GM12891 (cell line): ENCODE results near the gene ANKRD40CL.
A peak's percentile ranks its signal among the peaks of the same experiment; 100 is the strongest.
"Not testable (repeated sequence)": the region's sequence is repeated elsewhere in the genome, so short reads cannot be mapped to it uniquely, and the experiment has no call there.

Source experiments
- DNase-seq: peaks from one replicate; pipeline ENCODE4 v3.0.0; 2011; ENCODE audit warnings: low spot score; ENCODE audit not compliant: insufficient read length
- FAIRE-seq: peaks from 2 replicates; lab custom pipeline; 2011; peaks lifted over from hg19 to GRCh38; lab: Jason Lieb, UNC
- PAX5 ChIP-seq: IDR thresholded peaks from 2 replicates; pipeline ENCODE4 v1.6.1; 2011; ENCODE audit warnings: low read length, moderate library complexity, mild to moderate bottlenecking; ENCODE audit not compliant: insufficient read depth, severe bottlenecking
- POLR2A ChIP-seq: IDR thresholded peaks from 2 replicates; pipeline ENCODE4 v1.6.1; 2011; ENCODE audit warnings: low read depth, low read length, control low read depth
- POLR2AphosphoS5 ChIP-seq: IDR thresholded peaks from 2 replicates; pipeline ENCODE4 v1.6.1; 2011; ENCODE audit warnings: low read depth, low read length, control low read depth
- POU2F2 ChIP-seq: IDR thresholded peaks from 2 replicates; pipeline ENCODE4 v1.6.1; 2011; ENCODE audit warnings: low read depth, mild to moderate bottlenecking, control low read depth, low read length, moderate library complexity
- SPI1 ChIP-seq: IDR thresholded peaks from 2 replicates; pipeline ENCODE4 v1.6.1; 2011; ENCODE audit warnings: low read depth, low read length, control low read depth
- TAF1 ChIP-seq: IDR thresholded peaks from 2 replicates; pipeline ENCODE4 v1.6.1; 2011; ENCODE audit warnings: low read depth, low read length, control low read depth

The ANKRD40CL gene

DNA sequence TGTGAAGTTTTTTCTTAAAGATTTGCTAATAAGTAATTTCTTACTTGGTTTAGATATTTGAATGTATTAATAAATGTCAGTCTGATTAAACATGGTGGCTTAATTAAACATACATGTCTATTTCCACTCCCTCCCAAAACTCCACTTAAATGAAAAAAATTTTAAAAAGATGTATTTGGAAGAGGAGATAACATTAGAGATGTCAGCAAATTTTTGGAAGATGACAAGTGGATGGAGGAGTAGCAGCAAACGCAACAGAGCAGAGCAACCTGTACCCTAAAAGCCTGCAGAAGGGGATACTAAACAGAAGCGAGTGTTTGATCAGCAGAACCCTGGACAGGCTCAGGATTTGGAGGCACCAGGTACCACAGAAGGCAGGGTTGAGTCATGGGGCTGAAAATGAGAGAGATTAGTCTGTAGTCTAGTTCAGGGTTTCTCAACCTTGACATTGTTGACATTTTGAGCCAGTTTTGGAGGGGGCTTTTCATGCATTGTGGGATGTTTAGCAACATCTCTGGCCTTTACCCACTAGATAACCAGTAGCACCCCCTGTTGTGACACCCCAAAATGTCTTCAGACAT lies 30.1 kb downstream of the ANKRD40CL start:
- DNase-seq (no peak), FAIRE-seq (no peak)
- TF ChIP-seq POLR2AphosphoS5 (no peak), TAF1 (no peak), POU2F2 (no peak), PAX5 (no peak), POLR2A (no peak), SPI1 (no peak)

DNA sequence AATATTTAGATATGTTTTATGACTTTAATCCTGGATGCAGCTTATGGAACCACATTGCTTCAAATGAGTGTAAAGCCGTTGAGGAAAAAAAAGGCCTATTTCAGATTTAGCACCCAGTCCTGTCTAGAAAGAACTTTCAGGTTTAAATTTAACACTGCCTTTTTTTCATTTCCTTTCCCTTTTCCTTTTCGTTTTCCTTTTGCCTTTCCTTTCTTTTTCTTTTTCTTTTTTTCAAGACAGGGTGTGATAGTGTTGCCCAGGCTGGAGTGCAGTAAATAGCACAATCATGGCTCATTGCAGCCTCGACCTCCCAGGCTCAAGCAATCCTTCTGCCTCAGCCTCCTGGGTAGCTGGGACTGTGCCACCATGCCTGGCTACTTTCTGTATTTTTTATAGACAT lies 32.0 kb downstream of the ANKRD40CL start:
- TF ChIP-seq POU2F2 (no peak), SPI1 (no peak), POLR2A (no peak), POLR2AphosphoS5 (no peak), PAX5 (no peak), TAF1 (no peak)
- FAIRE-seq (no peak), DNase-seq (no peak)

DNA sequence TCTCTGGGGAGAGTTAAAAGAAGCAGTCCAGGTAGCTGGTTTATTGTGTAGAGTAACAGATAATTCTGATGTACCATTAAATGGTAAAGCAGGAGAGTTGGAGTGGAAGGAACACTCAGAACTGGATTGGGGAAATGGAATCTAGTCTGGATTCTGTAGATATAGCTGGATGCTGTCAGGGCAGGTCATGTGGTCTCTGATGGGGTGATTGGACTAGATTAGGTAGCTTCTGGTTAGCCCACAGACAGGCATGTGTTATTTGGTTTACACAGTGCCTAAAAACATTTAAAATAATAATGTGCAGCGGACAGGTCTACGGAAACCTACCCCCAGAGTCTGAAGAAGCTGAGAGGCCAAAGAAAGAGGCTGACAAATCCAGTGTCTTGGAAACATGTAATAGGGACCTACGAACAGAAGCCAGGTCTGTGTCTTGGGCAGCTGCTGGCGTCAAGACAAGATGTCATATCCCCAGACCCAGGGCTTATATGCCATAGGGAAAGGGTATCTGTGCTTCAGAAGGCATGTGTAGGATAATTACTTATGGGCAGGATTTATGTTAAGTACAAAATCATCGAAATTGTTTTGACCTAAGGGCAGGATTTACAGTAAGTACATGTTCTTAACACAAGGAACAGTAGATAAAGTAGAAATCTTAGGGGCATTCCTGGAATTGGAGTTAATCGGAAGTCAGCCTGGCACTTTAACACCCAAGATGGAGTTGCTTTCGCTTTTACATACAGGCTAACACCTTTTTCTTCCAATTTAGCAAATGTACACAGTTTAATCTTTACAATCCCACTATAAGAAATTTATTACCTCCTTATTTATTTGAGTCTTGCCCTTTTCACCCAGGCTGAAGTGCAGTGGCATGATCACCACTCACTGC lies 35.5 kb downstream of the ANKRD40CL start:
- no peak for DNase-seq
- no peak for TF ChIP-seq POU2F2
- TF ChIP-seq PAX5 = no peak
- no peak for TF ChIP-seq SPI1
- no peak for TF ChIP-seq POLR2A
- TF ChIP-seq TAF1 = no peak
- no peak for TF ChIP-seq POLR2AphosphoS5
- no peak for FAIRE-seq

DNA sequence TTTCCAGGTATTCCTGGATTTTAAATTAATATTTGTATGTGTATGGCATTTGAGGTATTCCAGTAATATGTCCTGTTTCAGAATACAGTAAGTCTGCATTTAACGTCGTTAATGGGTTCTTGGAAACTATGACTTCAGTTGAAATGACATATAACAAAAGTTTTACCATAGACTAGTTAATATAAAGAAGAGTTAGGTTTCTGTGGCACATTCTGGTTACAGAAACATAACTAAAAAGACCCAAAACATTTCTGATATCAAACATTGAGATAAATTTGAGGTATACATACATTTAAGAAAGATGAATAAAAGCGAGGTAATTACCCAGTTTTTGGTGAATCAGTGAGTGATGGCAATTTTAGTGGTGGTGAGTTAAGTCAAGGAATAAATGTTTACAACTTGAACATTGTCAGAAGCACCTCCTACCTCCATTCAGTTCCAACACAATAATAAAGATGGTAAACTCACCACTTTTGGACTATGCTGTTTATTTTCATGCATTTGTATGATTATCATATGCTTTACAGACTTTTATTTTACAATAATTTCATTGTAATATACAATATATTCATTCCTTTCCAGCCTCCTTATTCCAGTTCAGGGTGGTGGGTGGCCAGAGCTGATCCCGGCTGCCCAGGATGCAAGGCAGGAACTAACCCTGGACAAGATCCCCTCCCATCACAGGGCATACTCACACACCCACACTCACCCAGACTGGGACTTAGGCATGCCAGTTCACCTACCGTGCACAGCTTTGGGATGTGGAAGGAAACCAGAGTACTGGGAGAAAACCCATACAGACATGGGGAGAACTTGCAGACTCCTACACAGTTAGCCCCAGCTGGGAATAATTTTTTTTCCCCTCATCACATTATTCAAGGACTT lies 38.2 kb downstream of the ANKRD40CL start:
- FAIRE-seq (no peak), DNase-seq (no peak)
- TF ChIP-seq PAX5 = no peak
- TF ChIP-seq SPI1 = no peak
- no peak for TF ChIP-seq POLR2A
- TF ChIP-seq TAF1 = no peak

DNA sequence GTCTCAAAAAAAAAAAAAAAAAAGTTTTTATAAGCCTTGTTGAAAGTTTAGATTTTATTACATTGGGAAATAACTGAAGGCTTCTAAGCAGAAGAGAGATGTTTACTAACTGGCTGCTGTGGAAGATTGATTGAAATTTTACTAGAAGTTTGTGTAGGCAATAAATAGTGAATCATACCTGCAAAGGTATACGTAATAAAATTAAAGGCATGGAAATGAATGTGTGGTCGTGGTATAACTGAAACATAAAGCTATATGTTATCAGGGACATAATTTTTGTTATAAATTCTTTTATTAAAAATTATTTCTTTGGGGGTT lies 39.2 kb downstream of the ANKRD40CL start:
- no peak for DNase-seq
- FAIRE-seq = no peak
- TF ChIP-seq POLR2AphosphoS5 (no peak), POLR2A (no peak), PAX5 (no peak), SPI1 (no peak), POU2F2 (no peak), TAF1 (no peak)

DNA sequence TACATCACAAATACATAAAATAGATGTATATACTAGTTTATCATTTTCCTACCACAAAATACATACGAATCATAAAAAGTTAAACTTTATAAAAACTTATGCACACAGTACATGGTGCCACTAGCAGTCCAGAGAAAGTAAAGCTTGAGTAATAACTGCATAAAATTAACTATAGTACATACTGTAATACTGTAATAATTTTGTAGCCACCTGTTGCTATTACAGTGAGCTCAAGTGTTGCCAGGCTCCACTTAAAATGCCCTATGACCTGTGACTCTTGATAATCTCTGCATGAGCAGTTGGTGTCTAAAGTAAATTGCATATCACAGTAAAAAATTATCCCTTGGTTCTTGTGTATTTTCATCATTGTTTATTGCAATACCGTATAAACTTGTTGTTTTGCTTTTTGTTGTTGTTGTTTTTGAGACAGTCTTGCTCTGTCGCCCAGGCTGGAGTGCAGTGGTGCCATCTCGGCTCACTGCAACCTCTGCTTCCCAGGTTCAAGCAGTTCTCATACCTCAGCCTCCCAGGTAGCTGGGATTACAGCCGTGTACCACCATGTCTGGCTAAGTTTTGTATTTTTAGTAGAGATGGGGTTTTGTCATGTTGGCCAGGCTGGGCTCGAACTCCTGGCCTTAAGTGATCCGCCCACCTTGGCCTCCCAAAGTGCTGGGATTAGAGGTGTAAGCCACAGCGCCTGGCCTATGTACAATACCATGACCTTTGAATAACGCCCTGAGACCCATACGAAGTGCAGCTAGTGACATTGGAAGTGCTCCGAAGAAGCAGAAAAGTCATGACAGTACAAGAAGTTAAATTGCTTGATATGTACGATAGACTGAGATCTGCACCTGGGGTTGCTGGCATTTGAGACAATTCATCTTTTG lies 41.3 kb downstream of the ANKRD40CL start:
- no peak for DNase-seq
- TF ChIP-seq PAX5 (no peak), POLR2AphosphoS5 (no peak), SPI1 (no peak), POLR2A (no peak), POU2F2 (no peak)
- FAIRE-seq = no peak

DNA sequence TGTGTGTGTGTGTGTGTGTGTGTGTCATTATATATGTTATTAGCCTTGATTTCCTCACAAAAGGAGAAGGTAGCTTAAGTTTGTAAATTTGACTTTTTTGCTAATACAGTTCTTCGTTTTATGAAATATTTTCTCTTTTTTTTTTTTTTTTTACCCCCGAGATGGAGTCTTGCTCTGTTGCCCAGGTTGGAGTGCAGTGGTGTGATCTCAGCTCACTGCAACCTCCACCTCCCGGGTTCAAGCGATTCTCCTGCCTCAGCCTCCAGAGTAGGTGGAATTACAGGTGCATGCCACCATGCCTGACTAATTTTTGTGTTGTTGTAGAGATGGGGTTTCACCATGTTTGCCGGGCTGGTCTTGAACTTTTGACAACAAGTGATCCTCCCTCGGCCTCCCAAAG lies 42.7 kb downstream of the ANKRD40CL start:
- not testable (repeated sequence) for FAIRE-seq

DNA sequence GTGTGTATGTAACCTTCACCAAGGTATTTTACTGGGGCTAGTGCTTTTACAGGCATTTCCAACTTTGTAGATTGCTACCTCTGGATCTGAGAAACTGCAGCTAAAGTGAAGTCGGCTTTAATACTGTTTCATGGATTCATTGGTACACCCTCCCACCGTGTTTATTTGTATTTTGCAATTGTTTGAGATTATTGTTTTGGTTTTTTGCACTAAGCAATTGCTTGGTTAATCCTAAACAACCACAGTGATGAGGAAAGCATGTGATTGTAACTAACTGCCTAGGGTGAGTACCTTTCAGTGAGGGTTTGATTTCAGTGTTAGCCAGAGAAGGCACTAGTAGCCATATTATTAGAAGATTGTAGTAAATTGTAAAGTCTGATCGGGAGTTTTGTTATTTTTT lies 44.6 kb downstream of the ANKRD40CL start:
- DNase-seq (no peak), FAIRE-seq (no peak)
- no peak for TF ChIP-seq TAF1
- TF ChIP-seq POLR2AphosphoS5 = no peak
- no peak for TF ChIP-seq SPI1
- no peak for TF ChIP-seq PAX5
- no peak for TF ChIP-seq POLR2A
- no peak for TF ChIP-seq POU2F2

More for the DNA sequence above, 42.7 kb downstream of the ANKRD40CL start:
- not testable (repeated sequence) for DNase-seq

DNA sequence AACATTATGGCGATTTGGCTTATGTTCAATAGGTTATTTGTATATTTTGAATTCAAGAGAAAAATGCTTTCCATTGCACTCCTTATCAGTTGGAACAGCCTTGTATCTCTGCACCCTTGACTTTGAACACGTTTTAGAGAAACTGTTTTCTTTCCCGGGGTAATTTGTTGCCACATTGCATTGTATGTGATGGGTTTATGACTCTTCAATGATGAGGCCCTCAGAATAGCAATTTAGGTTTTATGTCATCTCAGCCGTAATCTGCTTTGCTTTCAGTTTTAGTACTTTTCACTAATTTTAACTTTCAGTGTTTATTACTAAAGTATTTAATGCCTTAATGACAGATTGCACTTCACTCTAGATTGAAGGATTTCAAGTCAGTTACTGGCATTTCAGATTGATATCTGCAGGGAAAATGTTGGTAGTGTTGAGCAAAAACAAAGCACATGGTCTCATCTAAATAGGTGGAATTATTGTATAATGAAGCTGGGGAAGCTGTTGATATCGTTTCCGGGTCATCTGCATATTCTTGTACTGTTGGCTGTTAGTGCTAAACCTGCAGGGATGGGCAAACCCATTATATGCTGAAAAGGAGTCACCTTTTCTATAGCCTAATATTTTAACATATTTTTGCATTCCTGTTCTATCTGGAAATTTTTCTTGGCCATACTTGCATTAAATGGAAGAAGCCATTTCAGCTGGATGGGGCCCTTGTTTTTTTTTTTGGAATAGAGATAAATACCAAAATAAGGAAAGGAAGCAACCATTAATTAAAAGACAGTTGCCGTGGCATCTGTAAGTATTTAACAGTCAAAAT lies 45.9 kb downstream of the ANKRD40CL start:
- DNase-seq (no peak), FAIRE-seq (peak; percentile 5)
- TF ChIP-seq TAF1 (no peak), PAX5 (no peak), SPI1 (no peak), POU2F2 (no peak), POLR2AphosphoS5 (no peak), POLR2A (no peak)
